Measurements from ENCODE around the gene NKD2. TPM values are rescaled to one million over a fixed set of nuclear protein-coding genes. Genes with fewer than 3 reads are reported as not detected.
"Not testable (repeated sequence)": the region's sequence is repeated elsewhere in the genome, so short reads cannot be mapped to it uniquely, and the experiment has no call there.

The NKD2 gene
- polyA plus RNA-seq (ENCODE audit: insufficient read length in 12 of 12): 10 to 100 TPM in 1 of 12 donors, 1 to 10 TPM in 9, under 1 TPM in 1, not detected in 1; 0.96 to 32.3 (median 1.7) TPM
- long read RNA-seq, donor 1, partial matches to known transcripts: 0 of 3 reads
- long read RNA-seq, donor 1, other reads (novel, unspliced or antisense): 0 of 3 reads
- long read RNA-seq, donor 2: 0 reads
- long read RNA-seq, donor 3: 0 reads
- long read RNA-seq, donor 4, partial matches to known transcripts: 0 of 1 reads
- long read RNA-seq, donor 4, other reads (novel, unspliced or antisense): 0 of 1 reads
- long read RNA-seq, donor 5: 0 reads
- long read RNA-seq, donor 6: 0 reads
- long read RNA-seq, donor 7, partial matches to known transcripts: 0 of 3 reads
- long read RNA-seq, donor 7, other reads (novel, unspliced or antisense): 0 of 3 reads
- long read RNA-seq, donor 8, partial matches to known transcripts: 0 of 1 reads
- long read RNA-seq, donor 8, other reads (novel, unspliced or antisense): 0 of 1 reads
- long read RNA-seq, donor 9, partial matches to known transcripts: 0 of 1 reads
- long read RNA-seq, donor 9, other reads (novel, unspliced or antisense): 0 of 1 reads
- long read RNA-seq, donor 10: 0 reads
- long read RNA-seq, donor 11, partial matches to known transcripts: 0 of 1 reads
- long read RNA-seq, donor 11, other reads (novel, unspliced or antisense): 0 of 1 reads

- DNase-seq: no peak
Observed at GRCh38 chr5:1008451-1009358, at the start of gene NKD2. Gene NKD2, plus strand, starts transcription at chr5:1008802. Its CDS starts 256 bp downstream, at chr5:1009058.

GRCh38 chr5:959581-960531, 48.7 kb upstream of the NKD2 start:
- DNase-seq: no peak

DNA sequence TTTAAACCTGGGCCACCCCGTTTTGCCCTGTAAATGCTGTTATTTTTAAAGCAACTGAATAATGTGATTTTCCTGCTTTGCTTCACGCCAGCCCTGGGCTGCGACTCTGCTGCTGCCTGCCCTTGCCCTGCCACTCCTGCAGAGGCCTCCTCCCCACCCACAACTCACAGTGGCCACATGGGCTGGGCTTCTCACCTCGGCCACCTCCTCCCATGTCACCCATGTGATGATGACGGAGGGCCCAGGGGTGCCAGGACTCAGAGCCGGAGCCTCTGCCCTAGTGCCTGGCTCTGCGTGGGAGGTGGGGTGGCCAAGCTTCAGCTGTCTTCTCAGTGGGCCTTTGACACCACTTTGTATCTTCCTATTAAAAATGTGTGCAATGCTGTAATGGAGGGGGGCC, 48.1 kb upstream of the NKD2 start:
- no peak for DNase-seq

DNA sequence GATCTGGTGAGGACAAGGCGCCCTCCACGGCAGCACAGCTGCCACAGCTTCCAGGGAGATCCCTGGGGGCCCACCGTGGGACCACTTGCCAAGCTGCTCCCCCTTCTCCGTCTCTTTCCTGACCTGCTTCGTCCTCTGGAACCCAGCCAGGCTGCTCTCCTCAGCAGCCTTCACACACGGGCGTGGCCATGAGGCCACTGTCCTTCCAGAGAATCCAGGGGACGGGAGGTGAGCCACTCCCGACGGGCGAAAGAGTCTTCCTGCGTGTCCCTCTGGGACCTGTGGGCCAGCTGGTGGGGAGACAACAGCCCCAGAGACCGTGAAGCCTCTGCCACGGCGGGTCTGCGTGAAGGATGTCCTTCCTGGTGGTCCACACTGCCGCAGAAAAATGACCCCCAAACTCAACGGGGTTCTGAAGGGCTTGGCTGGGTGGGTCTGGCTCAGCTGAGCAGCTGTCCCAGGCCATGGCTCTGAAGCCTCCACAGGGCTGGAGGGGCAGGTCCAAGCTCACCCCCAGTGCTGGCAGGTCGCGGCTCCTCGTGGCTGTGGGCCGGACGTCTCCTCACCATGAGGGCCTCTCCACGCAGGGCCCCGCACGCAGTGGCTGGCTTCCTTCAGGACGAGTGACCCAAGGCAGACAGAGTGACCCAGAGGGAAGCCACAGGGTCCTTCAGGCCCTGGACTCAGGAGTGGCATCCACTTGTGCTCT, 47.4 kb upstream of the NKD2 start:
- no peak for DNase-seq

DNA sequence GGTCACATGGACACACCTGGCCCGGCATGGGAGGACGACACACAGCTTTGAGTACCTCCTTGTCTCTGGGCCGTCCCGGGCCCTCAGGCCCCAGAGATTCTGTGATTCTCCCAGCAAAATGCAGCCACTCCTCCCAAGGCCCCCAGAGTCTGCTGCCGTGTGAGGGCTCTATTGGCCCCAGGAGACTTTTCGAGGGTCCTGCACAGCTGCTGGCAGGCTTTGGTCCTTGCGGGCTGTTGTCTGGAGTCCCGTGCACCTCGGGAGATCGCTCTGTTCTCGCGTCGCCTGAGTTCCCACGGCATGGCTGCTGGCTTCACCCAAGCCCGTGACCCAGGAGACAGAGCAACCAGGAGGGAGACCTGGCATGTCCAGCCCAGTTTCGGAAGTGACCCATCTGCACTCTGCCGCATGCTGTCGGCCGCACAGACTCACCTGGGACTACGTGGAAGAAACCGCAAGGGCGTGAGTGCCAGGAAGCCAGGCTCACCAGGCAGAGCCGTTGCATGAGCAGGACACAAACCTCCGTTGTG, 46.8 kb upstream of the NKD2 start:
- DNase-seq: no peak

DNA sequence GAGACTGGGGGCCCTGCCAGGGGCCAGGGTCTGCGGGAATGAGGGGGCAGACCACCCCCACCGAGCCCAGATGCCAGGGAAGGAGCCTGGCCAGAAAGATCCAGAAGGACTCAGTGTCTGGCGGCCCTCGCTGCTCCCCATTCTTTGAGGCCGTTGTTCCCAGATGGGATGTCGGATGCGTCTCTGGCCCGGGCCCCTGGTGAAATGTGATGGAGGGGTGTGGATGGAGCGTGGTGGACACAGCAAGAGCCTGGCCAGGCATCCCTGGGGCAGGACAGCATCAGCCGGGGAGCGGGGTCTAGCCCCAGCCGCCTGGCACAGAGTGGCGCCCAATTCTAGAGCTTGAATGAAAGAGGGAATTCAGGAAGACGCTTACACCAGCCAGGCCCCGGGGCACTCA, 46.2 kb upstream of the NKD2 start:
- no peak for DNase-seq

DNA sequence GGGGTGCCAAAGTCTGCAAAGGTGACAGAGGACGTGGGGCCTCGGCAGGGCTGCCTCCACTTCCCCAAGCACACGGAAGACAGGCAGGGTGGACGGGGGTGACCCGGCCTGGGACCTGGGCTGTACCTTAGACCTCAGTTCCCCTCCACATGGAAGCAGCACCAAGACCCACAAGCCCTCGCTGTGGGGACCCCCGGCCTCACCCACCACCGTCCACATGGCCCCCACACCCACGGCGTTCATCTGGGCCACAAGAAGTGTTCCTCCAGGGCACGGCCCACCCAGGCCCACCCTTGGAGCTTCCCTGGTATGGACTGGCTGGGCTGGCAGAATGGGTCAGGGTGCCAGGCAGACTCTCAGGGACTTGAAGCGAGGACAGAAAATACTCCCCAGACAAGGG, 45.8 kb upstream of the NKD2 start:
- no peak for DNase-seq

DNA sequence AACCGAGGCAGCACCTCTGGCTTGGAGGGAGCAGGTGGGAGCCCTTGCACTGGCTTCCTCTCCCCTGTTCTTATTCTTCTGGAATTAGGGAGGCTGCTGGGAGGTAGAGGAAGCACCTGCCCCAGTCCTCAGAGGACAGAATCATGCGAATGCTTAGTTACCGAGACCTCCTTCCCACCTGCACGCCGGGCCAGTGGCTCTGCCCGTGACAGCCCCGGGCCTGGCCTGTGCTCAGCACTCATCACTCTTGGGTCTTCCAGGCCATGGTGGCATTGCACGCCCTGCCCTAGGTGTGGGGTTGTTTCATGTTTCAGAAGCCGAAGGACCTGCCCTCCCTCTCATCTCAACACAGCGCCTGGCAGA, 45.3 kb upstream of the NKD2 start:
- no peak for DNase-seq

DNA sequence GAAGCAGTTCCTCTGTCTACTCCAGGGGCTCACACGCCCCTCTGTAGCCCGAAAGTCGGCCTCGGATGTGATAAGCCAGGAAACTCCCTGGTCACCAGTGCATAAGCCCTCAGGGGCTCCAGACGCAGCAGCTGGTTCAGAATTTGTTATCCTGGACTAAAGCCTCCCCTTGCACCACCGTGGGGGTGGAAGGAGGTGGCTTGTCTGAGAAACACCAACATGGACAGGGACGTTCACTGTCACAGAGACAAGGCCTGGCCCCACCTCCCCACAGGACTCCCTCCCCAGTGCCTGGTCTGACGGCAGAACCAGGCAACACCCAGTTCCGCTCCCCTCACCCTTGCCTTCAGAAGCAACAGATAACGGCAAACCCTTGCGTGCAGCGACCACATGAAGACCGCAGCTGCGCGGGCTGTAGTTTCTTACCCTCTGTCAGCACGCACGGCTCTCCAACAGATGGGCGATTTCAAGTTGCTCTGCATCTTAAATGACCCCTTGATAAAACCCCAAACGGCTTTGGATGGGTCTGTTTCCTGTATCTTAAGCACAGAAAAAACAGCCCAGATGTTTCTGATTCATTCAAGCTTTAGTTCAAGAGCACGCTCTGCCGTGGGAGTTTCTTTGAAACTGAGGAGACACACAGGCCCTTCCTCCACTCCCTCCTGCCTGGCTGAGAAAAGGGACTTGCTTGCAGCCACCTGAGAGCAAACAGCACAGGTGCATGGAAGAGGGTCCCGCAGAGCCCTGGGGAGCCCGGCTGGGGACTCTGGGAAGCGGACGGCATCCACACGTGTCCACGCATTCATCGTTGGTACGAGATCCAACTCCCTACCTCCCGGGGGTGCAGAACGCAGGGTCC, 44.7 kb upstream of the NKD2 start:
- DNase-seq: peak; percentile 65

- no peak for DNase-seq
Observed at GRCh38 chr5:964821-965220, 43.8 kb upstream of the NKD2 start.

- no peak for DNase-seq
Observed at GRCh38 chr5:965604-966344, 42.8 kb upstream of the NKD2 start.

DNA sequence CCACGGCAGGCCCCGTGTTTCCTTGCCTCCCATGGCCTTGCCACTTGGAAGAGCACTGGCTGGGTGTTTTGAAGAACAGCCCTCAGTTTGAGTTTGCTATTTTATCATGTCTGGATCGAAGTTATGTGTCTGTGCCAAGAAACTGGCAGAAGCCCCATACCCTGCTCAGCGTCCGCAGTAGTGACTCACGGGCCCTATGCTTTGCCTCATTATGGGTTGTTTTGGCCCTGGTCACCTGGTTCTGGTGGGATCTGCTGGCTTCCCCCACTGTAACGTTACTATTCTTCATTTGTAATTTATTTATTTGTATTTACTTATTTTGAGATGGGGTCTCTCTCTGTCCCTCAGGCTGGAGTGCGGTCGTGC, 42.3 kb upstream of the NKD2 start:
- no peak for DNase-seq

GRCh38 chr5:966941-967340, 41.7 kb upstream of the NKD2 start:
- DNase-seq: no peak

DNA sequence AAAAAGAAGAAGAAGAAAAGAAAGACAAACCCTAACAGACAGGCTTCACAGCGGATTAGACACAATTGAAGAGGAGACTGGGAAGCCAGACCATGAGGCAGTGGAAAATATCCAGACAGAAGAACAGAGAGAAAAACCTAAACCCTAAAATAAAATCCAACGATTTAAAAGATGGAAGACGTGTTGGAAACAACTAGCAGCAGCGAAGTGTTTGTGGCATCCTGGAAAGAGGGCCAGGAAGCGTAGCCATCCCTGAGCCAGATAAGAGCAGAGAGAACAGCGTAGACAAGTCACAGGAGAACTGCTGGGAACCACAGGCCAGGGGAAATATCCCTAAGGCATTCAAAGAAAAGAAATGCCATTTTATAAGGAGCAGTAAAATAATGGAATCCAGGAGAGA, 39.7 kb upstream of the NKD2 start:
- DNase-seq: no peak

- no peak for DNase-seq
Observed at GRCh38 chr5:969408-969839, 39.2 kb upstream of the NKD2 start.

- not testable (repeated sequence) for DNase-seq
Observed at GRCh38 chr5:972575-972974, 36.0 kb upstream of the NKD2 start.

- no peak for DNase-seq
Observed at GRCh38 chr5:976849-977751, 31.5 kb upstream of the NKD2 start.

All from muscle of arm (tissue), 14 donors.